ENCODE data around the gene ATP10A. TPM values are rescaled to one million over a fixed set of nuclear protein-coding genes. Genes with fewer than 3 reads are reported as not detected.

The ATP10A gene
- total and polyA plus RNA-seq, 9 of the 15 experiments (the other 6 are each of a cell fraction or from before 2014, with no cell fraction given): 0.09 TPM; not detected in 8

DNA sequence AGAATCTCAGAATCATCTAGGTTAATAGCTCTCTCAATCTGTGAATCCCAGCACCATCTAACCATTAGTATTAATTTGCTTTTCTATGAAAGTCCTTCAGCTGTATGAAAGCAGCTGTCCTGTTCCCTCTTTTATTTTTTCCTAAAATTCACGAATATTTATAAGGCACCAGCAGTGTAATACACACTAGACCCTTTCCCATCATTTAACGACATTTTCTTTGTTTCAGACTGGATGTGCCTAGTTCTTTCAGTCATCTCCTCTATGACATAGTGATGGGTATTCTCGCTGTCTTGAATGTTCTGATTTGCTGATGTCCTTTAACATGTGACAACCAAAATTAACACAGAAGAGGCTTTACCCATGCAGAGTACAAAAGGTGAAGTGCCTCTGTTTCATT is 48.9 kb upstream of the ATP10A start (continued):
- TF ChIP-seq, protein P1, sequence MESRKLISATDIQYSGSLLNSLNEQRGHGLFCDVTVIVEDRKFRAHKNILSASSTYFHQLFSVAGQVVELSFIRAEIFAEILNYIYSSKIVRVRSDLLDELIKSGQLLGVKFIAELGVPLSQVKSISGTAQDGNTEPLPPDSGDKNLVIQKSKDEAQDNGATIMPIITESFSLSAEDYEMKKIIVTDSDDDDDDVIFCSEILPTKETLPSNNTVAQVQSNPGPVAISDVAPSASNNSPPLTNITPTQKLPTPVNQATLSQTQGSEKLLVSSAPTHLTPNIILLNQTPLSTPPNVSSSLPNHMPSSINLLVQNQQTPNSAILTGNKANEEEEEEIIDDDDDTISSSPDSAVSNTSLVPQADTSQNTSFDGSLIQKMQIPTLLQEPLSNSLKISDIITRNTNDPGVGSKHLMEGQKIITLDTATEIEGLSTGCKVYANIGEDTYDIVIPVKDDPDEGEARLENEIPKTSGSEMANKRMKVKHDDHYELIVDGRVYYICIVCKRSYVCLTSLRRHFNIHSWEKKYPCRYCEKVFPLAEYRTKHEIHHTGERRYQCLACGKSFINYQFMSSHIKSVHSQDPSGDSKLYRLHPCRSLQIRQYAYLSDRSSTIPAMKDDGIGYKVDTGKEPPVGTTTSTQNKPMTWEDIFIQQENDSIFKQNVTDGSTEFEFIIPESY (CRISPR knock-in tag; IDR thresholded peaks at IDR 0.05): no peak
- TF ChIP-seq ZBTB7A (IDR thresholded peaks at IDR 0.05; ENCODE audit: borderline replicate concordance, control insufficient read depth, low read depth, low read length) (no peak), ZNF224 (CRISPR knock-in tag; IDR thresholded peaks at IDR 0.05) (no peak), TAF9B (IDR thresholded peaks at IDR 0.05; ENCODE audit: partially characterized antibody) (no peak), ZNF561 (CRISPR knock-in tag; conservative IDR thresholded peaks at IDR 0.05) (no peak), FUS (optimal IDR thresholded peaks at IDR 0.05; ENCODE audit: low read depth, low read length) (no peak)
- TF ChIP-seq, protein P2, sequence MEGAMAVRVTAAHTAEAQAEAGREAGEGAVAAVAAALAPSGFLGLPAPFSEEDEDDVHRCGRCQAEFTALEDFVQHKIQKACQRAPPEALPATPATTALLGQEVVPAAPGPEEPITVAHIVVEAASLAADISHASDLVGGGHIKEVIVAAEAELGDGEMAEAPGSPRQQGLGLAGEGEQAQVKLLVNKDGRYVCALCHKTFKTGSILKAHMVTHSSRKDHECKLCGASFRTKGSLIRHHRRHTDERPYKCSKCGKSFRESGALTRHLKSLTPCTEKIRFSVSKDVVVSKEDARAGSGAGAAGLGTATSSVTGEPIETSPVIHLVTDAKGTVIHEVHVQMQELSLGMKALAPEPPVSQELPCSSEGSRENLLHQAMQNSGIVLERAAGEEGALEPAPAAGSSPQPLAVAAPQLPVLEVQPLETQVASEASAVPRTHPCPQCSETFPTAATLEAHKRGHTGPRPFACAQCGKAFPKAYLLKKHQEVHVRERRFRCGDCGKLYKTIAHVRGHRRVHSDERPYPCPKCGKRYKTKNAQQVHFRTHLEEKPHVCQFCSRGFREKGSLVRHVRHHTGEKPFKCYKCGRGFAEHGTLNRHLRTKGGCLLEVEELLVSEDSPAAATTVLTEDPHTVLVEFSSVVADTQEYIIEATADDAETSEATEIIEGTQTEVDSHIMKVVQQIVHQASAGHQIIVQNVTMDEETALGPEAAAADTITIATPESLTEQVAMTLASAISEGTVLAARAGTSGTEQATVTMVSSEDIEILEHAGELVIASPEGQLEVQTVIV (CRISPR knock-in tag; IDR thresholded peaks at IDR 0.05; ENCODE audit: borderline replicate concordance): no peak
